ENCODE measurements around the gene TAGLN2.

The TAGLN2 gene

GRCh38 chr1:159869607-159870006 lies 55.7 kb downstream of the TAGLN2 start:
- DNase-seq = no peak

GRCh38 chr1:159869173-159869572 lies 56.1 kb downstream of the TAGLN2 start:
- no peak for DNase-seq

- DNase-seq = no peak
Observed at GRCh38 chr1:159868766-159869165, 56.5 kb downstream of the TAGLN2 start.
